ENCODE data around the gene AFAP1. TPM values are rescaled to one million over a fixed set of nuclear protein-coding genes. Genes with fewer than 3 reads are reported as not detected.

The AFAP1 gene
- total RNA-seq, 4 donors from 2014 or later = 14.8 to 28.3 (median 19.4) TPM

DNA sequence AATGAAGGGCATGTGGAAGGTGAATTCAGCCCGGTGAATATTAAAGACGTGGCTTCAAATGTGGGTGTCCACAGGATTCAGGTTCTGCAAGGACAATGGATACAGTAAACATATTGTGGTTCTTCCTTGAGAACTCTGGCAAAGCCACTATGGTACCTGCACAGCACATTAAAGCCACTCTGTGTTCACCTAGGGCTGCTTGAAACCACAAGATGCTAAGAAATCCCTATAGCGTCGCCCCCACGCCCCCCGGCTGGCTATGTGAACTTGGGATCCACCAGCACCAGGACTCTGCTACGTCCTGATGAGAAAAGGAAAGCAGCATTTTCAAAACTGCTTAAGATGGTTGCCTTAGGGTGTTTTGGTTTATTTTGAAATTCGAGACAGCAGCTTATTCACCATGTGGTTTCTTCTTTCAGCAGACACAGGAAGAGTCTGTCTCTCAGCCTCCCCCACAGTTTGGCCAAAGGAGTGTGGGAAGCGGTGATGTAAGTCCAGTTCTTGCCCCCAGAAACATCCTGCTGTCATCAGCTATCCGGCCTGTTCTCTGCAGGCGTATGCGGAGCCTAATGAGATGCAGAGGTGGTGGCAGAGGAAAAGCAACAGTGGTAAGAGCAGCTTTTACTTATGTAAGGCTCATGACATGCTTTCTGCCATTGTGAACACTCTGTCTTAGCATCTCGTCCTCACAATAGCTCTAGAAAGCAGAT lies 111.5 kb downstream of the AFAP1 start:
- TF ChIP-seq, protein P1, sequence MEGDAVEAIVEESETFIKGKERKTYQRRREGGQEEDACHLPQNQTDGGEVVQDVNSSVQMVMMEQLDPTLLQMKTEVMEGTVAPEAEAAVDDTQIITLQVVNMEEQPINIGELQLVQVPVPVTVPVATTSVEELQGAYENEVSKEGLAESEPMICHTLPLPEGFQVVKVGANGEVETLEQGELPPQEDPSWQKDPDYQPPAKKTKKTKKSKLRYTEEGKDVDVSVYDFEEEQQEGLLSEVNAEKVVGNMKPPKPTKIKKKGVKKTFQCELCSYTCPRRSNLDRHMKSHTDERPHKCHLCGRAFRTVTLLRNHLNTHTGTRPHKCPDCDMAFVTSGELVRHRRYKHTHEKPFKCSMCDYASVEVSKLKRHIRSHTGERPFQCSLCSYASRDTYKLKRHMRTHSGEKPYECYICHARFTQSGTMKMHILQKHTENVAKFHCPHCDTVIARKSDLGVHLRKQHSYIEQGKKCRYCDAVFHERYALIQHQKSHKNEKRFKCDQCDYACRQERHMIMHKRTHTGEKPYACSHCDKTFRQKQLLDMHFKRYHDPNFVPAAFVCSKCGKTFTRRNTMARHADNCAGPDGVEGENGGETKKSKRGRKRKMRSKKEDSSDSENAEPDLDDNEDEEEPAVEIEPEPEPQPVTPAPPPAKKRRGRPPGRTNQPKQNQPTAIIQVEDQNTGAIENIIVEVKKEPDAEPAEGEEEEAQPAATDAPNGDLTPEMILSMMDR (IDR thresholded peaks at IDR 0.05; ENCODE audit: low read depth) = no peak

DNA sequence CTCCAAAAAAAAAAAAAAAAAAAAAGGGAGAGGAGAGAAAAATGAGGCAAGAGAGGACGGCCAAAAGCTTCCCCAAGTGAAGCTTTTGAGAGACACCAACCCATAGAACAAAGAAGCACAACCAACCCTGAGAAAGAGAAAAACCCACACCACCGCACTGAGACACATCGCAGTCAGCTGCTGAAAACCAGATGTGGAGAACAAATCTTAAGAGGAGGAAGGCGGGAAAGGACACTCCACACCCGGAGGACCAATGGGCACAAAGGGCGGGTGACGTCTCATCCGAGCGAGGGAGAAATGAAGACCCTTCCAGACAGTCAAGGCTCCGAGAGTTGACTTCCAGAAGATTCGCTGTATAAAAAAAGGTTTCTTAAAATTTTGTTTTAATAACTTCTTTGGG lies 112.1 kb downstream of the AFAP1 start:
- TF ChIP-seq, protein P1 (IDR thresholded peaks at IDR 0.05; ENCODE audit: low read depth) = no peak

DNA sequence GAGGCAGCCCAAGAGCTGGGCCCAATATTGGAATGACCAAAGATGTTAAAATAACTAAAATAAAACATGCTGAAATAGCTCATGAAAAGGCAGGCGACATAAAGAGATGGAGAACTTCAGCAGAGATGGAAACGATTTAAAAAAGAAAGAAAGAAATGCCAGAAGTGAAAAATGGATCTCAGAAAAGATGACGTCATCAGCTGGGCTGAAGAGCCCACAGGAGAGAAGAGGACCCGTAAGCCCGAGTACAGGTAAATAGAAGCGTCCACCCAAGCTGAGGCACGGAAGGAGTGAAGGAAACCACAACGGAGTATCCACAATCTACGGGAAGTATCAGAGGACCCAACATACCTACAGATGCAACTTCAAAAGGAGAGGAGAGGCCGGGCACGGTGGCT lies 112.8 kb downstream of the AFAP1 start:
- TF ChIP-seq, protein P1 (IDR thresholded peaks at IDR 0.05; ENCODE audit: low read depth) = no peak

DNA sequence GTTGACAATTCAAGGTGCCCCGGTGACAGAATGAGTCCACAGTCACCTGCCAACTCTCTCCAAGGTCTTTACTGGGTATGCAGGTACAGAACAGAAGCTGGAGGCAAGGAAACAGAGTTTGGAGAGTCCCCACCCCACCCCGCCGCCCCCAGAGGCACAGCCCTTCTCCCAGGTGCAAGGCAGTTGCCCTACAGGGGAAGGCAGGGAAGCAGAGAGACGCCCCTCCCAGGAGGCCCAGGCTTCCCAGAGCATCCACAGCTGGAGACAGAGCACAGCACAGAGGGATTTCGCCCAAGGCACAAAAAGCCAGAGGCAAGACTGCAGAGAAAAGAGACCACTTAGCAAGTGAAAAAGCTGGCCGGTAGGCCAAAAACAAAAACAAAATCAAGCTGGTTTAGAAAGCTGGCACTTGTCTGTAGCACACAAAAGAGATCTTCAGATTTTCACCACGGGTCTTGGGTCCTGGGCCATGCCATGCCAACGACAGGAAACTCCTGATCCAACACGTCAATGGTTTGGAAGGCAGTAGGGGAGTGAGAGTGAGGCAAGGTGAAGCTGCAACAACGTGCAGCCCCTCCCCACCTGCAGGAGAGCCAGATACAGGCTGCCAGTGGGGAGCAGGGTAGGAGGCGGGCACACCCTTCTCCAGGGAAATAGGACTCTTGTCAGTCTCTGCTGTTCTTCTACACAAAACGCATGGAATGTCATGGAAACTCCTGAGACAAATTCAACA lies 113.3 kb downstream of the AFAP1 start:
- TF ChIP-seq, protein P1 (IDR thresholded peaks at IDR 0.05; ENCODE audit: low read depth) = no peak

DNA sequence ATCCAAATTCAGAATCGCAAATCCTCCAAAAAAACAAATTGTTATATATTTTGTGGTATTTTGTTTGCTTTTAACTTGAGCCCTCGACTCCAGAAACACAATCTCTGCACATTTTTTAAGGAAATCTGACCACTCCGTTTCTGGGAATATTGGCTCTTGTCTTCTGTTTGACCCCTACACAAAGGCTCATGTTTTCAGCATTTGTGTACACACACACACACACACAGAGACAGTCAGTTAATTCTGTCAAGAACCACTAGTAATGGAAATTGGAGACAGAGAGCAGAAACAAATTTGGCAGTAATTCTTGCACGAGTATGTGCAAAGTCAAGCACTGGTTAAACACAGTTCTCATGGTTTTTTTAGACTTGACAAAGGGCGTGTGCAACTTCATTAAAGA lies 115.4 kb downstream of the AFAP1 start:
- TF ChIP-seq, protein P1 (IDR thresholded peaks at IDR 0.05; ENCODE audit: low read depth) = no peak

DNA sequence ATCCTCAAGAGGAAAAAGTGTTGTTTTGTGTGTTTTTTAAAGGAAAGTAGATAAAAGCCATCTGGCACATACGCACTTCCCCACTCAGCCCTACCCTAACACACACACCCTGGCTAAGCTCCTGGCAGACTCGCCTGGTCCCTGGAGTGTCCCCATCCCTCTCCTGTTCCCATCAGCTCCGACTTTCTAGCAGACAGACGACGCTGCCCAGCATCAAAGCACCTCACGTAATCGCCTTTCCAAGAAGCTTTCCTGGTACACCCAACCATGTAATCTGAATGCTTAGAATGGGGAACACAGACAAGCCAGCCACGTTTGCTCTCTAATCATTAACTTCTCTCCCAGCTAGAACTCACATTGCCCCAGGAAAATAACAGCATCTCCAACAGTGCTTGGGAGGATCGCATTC lies 116.2 kb downstream of the AFAP1 start:
- TF ChIP-seq, protein P1 (IDR thresholded peaks at IDR 0.05; ENCODE audit: low read depth) = no peak

DNA sequence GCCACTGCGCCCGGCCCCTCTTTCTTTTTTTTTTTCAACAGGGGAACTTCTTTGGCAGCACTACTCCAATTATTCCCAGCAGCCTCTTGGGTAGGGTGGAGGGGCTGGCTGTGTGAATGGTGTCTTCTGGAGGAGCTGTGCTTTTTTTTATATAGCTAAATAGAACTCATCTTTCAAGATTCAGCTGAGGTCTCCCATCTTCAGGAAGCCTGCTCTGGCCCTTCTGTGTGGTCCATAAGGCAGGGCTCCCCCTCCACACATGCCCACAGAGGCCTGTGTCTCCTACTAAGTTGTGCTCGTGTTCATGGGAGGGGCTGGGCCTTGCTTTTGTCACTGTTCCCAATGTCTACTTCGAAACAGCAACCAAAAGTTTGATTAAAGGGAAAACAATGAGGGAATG lies 116.8 kb downstream of the AFAP1 start:
- TF ChIP-seq, protein P1 (IDR thresholded peaks at IDR 0.05; ENCODE audit: low read depth) = no peak
